KOPT-K1 (cell line): Measurements from ENCODE around the gene KRT76.
"Not testable (repeated sequence)": the region's sequence is repeated elsewhere in the genome, so short reads cannot be mapped to it uniquely, and the experiment has no call there.

Experiments used
- H3K27ac ChIP-seq: fragments of 200-600 bp; sonication (generic); 2 replicates; pipeline ENCODE4 v1.5.1; 2016; ENCODE audit warnings: antibody characterized with exemption, mild to moderate bottlenecking, low read depth, low read length; ENCODE audit not compliant: poor library complexity, severe bottlenecking
- H3K36me3 ChIP-seq: fragments of 200-600 bp; sonication (generic); 2 replicates; pipeline ENCODE4 v1.5.1; 2017; ENCODE audit warnings: antibody characterized with exemption, mild to moderate bottlenecking, low read length, moderate library complexity; ENCODE audit not compliant: insufficient read depth
- H3K9me3 ChIP-seq: fragments of 200-600 bp; sonication (generic); 2 replicates; pipeline ENCODE4 v1.5.1; 2017; ENCODE audit warnings: antibody characterized with exemption, low read length, mild to moderate bottlenecking; ENCODE audit not compliant: insufficient read depth, poor library complexity, severe bottlenecking

Gene KRT76

GRCh38 chr12:52766351-52767019, 10.7 kb downstream of the KRT76 start:
- H3K27ac ChIP-seq = no peak overlapping the region
- peaks cover 6% of the 10 kb centered on the region for H3K9me3 ChIP-seq
- no peaks in the 10 kb centered on the region for H3K36me3 ChIP-seq

- Histone ChIP-seq H3K9me3 (peaks cover 14% of the 10 kb centered on the region), H3K36me3 (no peaks in the 10 kb centered on the region)
Measured at GRCh38 chr12:52765702-52766101, 11.4 kb downstream of the KRT76 start.

GRCh38 chr12:52763991-52764390, 13.2 kb downstream of the KRT76 start:
- Histone ChIP-seq H3K9me3 (peaks cover 22% of the 10 kb centered on the region), H3K36me3 (no peaks in the 10 kb centered on the region), H3K27ac (no peak overlapping the region)

More at GRCh38 chr12:52765702-52766101, 11.4 kb downstream of the KRT76 start:
- H3K27ac ChIP-seq = no peak overlapping the region

- Histone ChIP-seq H3K9me3 (peaks cover 22% of the 10 kb centered on the region), H3K36me3 (no peaks in the 10 kb centered on the region), H3K27ac (no peak overlapping the region)
Measured at GRCh38 chr12:52763036-52763659, 14.0 kb downstream of the KRT76 start.

GRCh38 chr12:52761802-52762201, 15.3 kb downstream of the KRT76 start:
- Histone ChIP-seq H3K9me3 (peaks cover 22% of the 10 kb centered on the region), H3K36me3 (no peaks in the 10 kb centered on the region), H3K27ac (no peak overlapping the region)

- H3K36me3 ChIP-seq, H3K27ac ChIP-seq: not testable (repeated sequence)
- peaks cover 22% of the 10 kb centered on the region for H3K9me3 ChIP-seq
Measured at GRCh38 chr12:52761218-52761617, 15.9 kb downstream of the KRT76 start.

- peaks cover 22% of the 10 kb centered on the region for H3K9me3 ChIP-seq
- no peaks in the 10 kb centered on the region for H3K36me3 ChIP-seq
Measured at GRCh38 chr12:52760623-52761022, 16.5 kb downstream of the KRT76 start.

GRCh38 chr12:52759695-52760094, 17.4 kb downstream of the KRT76 start:
- no peaks in the 10 kb centered on the region for H3K36me3 ChIP-seq

More at GRCh38 chr12:52760623-52761022, 16.5 kb downstream of the KRT76 start:
- no peak overlapping the region for H3K27ac ChIP-seq

GRCh38 chr12:52759218-52759617, 17.9 kb downstream of the KRT76 start:
- Histone ChIP-seq H3K36me3 (no peaks in the 10 kb centered on the region), H3K9me3 (peaks cover 22% of the 10 kb centered on the region), H3K27ac (no peak overlapping the region)

More at GRCh38 chr12:52759695-52760094, 17.4 kb downstream of the KRT76 start:
- peaks cover 22% of the 10 kb centered on the region for H3K9me3 ChIP-seq
- H3K27ac ChIP-seq = no peak overlapping the region

- no peak overlapping the region for H3K27ac ChIP-seq
- H3K9me3 ChIP-seq = peaks cover 22% of the 10 kb centered on the region
- H3K36me3 ChIP-seq = no peaks in the 10 kb centered on the region
Measured at GRCh38 chr12:52757449-52758176, 19.5 kb downstream of the KRT76 start.

- no peaks in the 10 kb centered on the region for H3K36me3 ChIP-seq
- peaks cover 15% of the 10 kb centered on the region for H3K9me3 ChIP-seq
- H3K27ac ChIP-seq = no peak overlapping the region
Measured at GRCh38 chr12:52756281-52756960, 20.7 kb downstream of the KRT76 start.

- Histone ChIP-seq H3K36me3 (no peaks in the 10 kb centered on the region), H3K9me3 (peaks cover 7% of the 10 kb centered on the region), H3K27ac (no peak overlapping the region)
Measured at GRCh38 chr12:52755533-52755932, 21.6 kb downstream of the KRT76 start.

GRCh38 chr12:52754135-52754534, 23.0 kb downstream of the KRT76 start:
- Histone ChIP-seq H3K27ac (no peak overlapping the region), H3K36me3 (no peaks in the 10 kb centered on the region), H3K9me3 (no peaks in the 10 kb centered on the region)

GRCh38 chr12:52753283-52753682, 23.9 kb downstream of the KRT76 start:
- Histone ChIP-seq H3K36me3 (no peaks in the 10 kb centered on the region), H3K27ac (no peak overlapping the region), H3K9me3 (no peaks in the 10 kb centered on the region)

- H3K9me3 ChIP-seq = no peaks in the 10 kb centered on the region
- H3K27ac ChIP-seq = no peak overlapping the region
- H3K36me3 ChIP-seq = no peaks in the 10 kb centered on the region
Measured at GRCh38 chr12:52752516-52752915, 24.6 kb downstream of the KRT76 start.
